NCI-H1436 (cell line): ENCODE data around the gene TIMM22.
"Not testable (repeated sequence)": the region's sequence is repeated elsewhere in the genome, so short reads cannot be mapped to it uniquely, and the experiment has no call there.

Source experiments
- DNase-seq: peaks from one replicate; lab custom pipeline; 2025; lab: John Stamatoyannopoulos, UW

TIMM22 gene

GRCh38 chr17:973053-973452 is 23.9 kb upstream of the TIMM22 start:
- DNase-seq: no peak

- not testable (repeated sequence) for DNase-seq
Observed at GRCh38 chr17:974778-975177, 22.2 kb upstream of the TIMM22 start.

GRCh38 chr17:975371-975915 is 21.5 kb upstream of the TIMM22 start:
- no peak for DNase-seq

- DNase-seq: no peak
Observed at GRCh38 chr17:976312-976711, 20.6 kb upstream of the TIMM22 start.

GRCh38 chr17:977166-977565 is 19.8 kb upstream of the TIMM22 start:
- DNase-seq: no peak

GRCh38 chr17:978103-979093 is 18.5 kb upstream of the TIMM22 start:
- no peak for DNase-seq

GRCh38 chr17:979212-979538 is 17.8 kb upstream of the TIMM22 start:
- DNase-seq: no peak

- DNase-seq: peak; percentile 59
Observed at GRCh38 chr17:979539-980405, 17.2 kb upstream of the TIMM22 start, which contains the start of gene NXN. Gene NXN (minus strand): TSS chr17:979776.

GRCh38 chr17:980406-981291 is 16.3 kb upstream of the TIMM22 start:
- peak; percentile 82 for DNase-seq

- DNase-seq: no peak
Observed at GRCh38 chr17:981292-981658, 15.7 kb upstream of the TIMM22 start.

GRCh38 chr17:983921-984320 is 13.0 kb upstream of the TIMM22 start:
- no peak for DNase-seq

GRCh38 chr17:986322-986929 is 10.5 kb upstream of the TIMM22 start:
- no peak for DNase-seq

- DNase-seq: no peak
Observed at GRCh38 chr17:987931-988330, 9.0 kb upstream of the TIMM22 start.

GRCh38 chr17:988561-988960 is 8.4 kb upstream of the TIMM22 start:
- DNase-seq: no peak

GRCh38 chr17:992933-993332 is 4.0 kb upstream of the TIMM22 start:
- no peak for DNase-seq

- not testable (repeated sequence) for DNase-seq
Observed at GRCh38 chr17:995324-995723, 1.6 kb upstream of the TIMM22 start.

GRCh38 chr17:998111-998510 is 1.2 kb downstream of the TIMM22 start:
- DNase-seq: no peak

- DNase-seq: no peak
Observed at GRCh38 chr17:1000597-1001461, 3.9 kb downstream of the TIMM22 start.

- DNase-seq: no peak
Observed at GRCh38 chr17:1001640-1002411, 4.9 kb downstream of the TIMM22 start.

GRCh38 chr17:1002412-1002753 is 5.5 kb downstream of the TIMM22 start:
- DNase-seq: no peak
